HG03558 (cell line): Measurements from ENCODE around the gene CFAP97.
"Not testable (repeated sequence)": the region's sequence is repeated elsewhere in the genome, so short reads cannot be mapped to it uniquely, and the experiment has no call there.

Experiments used
- ATAC-seq: cut with Tn5 transposase; IDR thresholded peaks from one replicate; pipeline ENCODE4 v1.9.1; 2021; ENCODE audit warnings: moderate number of reproducible peaks; ENCODE audit not compliant: unreplicated experiment; ENCODE audit errors: extremely low read depth

Gene CFAP97

GRCh38 chr4:185203486-185204237 is at the start of gene CFAP97:
Gene CFAP97, minus strand, starts transcription at chr4:185204000. Its CDS starts 12,804 bp downstream, at chr4:185191196.
- ATAC-seq, result peak; percentile 58

GRCh38 chr4:185249105-185249504 is 45.3 kb upstream of the CFAP97 start:
- no peak for ATAC-seq

- ATAC-seq, result no peak
Observed at GRCh38 chr4:185248393-185249039, 44.7 kb upstream of the CFAP97 start.

GRCh38 chr4:185247151-185247550 is 43.4 kb upstream of the CFAP97 start:
- ATAC-seq, result no peak

GRCh38 chr4:185246453-185246852 is 42.7 kb upstream of the CFAP97 start:
- no peak for ATAC-seq

- no peak for ATAC-seq
Observed at GRCh38 chr4:185244763-185245162, 41.0 kb upstream of the CFAP97 start.

GRCh38 chr4:185243879-185244278 is 40.1 kb upstream of the CFAP97 start:
- no peak for ATAC-seq

- no peak for ATAC-seq
Observed at GRCh38 chr4:185242749-185243533, 39.1 kb upstream of the CFAP97 start.

GRCh38 chr4:185240486-185240885 is 36.7 kb upstream of the CFAP97 start:
- ATAC-seq, result not testable (repeated sequence)

GRCh38 chr4:185238750-185239149 is 35.0 kb upstream of the CFAP97 start:
- no peak for ATAC-seq

- no peak for ATAC-seq
Observed at GRCh38 chr4:185238215-185238681, 34.4 kb upstream of the CFAP97 start.

GRCh38 chr4:185237175-185237574 is 33.4 kb upstream of the CFAP97 start:
- ATAC-seq, result no peak

GRCh38 chr4:185235843-185236503 is 32.2 kb upstream of the CFAP97 start:
- no peak for ATAC-seq

GRCh38 chr4:185235119-185235842 is 31.5 kb upstream of the CFAP97 start:
- ATAC-seq, result no peak

- no peak for ATAC-seq
Observed at GRCh38 chr4:185232370-185232769, 28.6 kb upstream of the CFAP97 start.

- no peak for ATAC-seq
Observed at GRCh38 chr4:185229021-185229818, 25.4 kb upstream of the CFAP97 start.

- no peak for ATAC-seq
Observed at GRCh38 chr4:185227713-185228278, 24.0 kb upstream of the CFAP97 start.

GRCh38 chr4:185227131-185227551 is 23.3 kb upstream of the CFAP97 start:
- ATAC-seq, result no peak

- ATAC-seq, result no peak
Observed at GRCh38 chr4:185225940-185226339, 22.1 kb upstream of the CFAP97 start.
